WTC11 (cell line): Measurements from ENCODE around the gene PPP1R12B.
"Not testable (repeated sequence)": the region's sequence is repeated elsewhere in the genome, so short reads cannot be mapped to it uniquely, and the experiment has no call there.

ENCODE experiments used
- NFE2L1 ChIP-seq: sonication (generic); formaldehyde crosslinking; IDR thresholded peaks from 2 replicates; pipeline ENCODE4 v1.8.1; 2023; ENCODE audit warnings: missing genetic modification reagents
- TF ChIP-seq, protein P1 (sequence below): fragments of 200-600 bp; IDR thresholded peaks from 2 replicates; pipeline ENCODE4 v1.8.0; 2022; ENCODE audit warnings: antibody characterized with exemption
- TF ChIP-seq, protein P2 (sequence below): sonication (generic); formaldehyde crosslinking; IDR thresholded peaks from 2 replicates; pipeline ENCODE4 v1.8.0; 2022; ENCODE audit warnings: mild to moderate bottlenecking, missing genetic modification reagents

DNA sequence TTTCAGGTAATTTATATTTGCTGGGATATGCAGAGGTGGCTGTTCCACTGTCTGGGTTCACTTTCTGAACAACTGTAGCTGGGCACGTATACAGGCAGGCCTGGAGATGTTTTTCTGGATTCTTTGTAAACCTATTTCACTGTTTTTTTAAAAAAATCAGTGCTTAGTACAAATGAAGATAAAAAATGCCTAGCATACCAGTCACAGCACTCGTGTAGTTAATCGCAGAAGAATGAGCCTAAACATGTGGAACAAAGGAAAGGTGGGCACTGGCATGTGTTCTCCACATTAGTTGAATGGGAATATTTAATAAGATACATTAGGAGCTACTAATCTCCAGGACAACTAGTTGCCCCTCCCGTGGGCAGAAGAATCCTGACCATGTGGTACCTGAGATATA lies 68.6 kb downstream of the PPP1R12B start:
- TF ChIP-seq, protein P1, sequence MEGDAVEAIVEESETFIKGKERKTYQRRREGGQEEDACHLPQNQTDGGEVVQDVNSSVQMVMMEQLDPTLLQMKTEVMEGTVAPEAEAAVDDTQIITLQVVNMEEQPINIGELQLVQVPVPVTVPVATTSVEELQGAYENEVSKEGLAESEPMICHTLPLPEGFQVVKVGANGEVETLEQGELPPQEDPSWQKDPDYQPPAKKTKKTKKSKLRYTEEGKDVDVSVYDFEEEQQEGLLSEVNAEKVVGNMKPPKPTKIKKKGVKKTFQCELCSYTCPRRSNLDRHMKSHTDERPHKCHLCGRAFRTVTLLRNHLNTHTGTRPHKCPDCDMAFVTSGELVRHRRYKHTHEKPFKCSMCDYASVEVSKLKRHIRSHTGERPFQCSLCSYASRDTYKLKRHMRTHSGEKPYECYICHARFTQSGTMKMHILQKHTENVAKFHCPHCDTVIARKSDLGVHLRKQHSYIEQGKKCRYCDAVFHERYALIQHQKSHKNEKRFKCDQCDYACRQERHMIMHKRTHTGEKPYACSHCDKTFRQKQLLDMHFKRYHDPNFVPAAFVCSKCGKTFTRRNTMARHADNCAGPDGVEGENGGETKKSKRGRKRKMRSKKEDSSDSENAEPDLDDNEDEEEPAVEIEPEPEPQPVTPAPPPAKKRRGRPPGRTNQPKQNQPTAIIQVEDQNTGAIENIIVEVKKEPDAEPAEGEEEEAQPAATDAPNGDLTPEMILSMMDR, result not testable (repeated sequence)
- not testable (repeated sequence) for TF ChIP-seq NFE2L1 (CRISPR knock-in tag)
- TF ChIP-seq, protein P2, sequence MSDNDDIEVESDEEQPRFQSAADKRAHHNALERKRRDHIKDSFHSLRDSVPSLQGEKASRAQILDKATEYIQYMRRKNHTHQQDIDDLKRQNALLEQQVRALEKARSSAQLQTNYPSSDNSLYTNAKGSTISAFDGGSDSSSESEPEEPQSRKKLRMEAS, result not testable (repeated sequence)
